ENCODE measurements around the gene SNRPA. TPM values are rescaled to one million over a fixed set of nuclear protein-coding genes. Genes with fewer than 3 reads are reported as not detected.

Gene SNRPA
- total and polyA plus RNA-seq, 2 of the 4 experiments (the other 2 are of a cell fraction): 30.3 to 81.3 TPM

DNA sequence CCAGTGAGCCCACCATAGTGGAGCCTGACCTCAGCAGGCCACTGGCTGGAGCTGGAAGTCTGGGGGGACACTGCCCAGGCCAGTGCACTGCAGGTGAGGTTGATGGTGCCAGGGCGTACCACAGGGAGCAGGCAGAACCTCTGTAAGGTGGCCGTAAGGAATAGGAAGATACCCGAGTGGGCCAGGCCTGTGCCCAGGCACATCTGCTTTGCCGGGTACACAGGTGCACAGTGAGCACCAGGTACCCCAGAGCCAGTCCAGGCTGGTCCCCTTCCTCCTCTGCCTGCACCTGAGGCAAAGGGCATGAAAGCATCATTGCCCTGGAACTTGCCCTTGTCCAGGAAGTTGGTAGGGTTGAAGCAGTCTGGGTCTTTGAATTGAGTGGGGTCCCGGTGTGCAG, 57.5 kb downstream of the SNRPA start:
- ATAC-seq (ENCODE audit: low read depth) (no peak), DNase-seq (no peak)
- peaks cover 20% of the 10 kb centered on the region for H3K4me1 ChIP-seq (ENCODE audit: control insufficient read depth, insufficient read depth, low read length)
- H4K8ac ChIP-seq (ENCODE audit: low read depth in 2 of 2, low read length in 2 of 2): no peak overlapping the region
- CTCF ChIA-PET: no interaction called here
- no TSS peak for BruUV-seq (replicated peaks)
- H2AK9ac ChIP-seq (replicated peaks; ENCODE audit: low read depth, low read length, poor library complexity): no peak overlapping the region
- H2AK5ac ChIP-seq (ENCODE audit: low read depth, low read length): no peak overlapping the region
- H4K5ac ChIP-seq (ENCODE audit: low read depth, low read length): no peak overlapping the region
- H3K18ac ChIP-seq (ENCODE audit: low read depth, low read length): no peak overlapping the region
- peaks cover 14% of the 10 kb centered on the region for H3K9me1 ChIP-seq (ENCODE audit: insufficient read depth, low read length)
- H4K20me1 ChIP-seq (ENCODE audit: insufficient read depth, low read length): peaks cover 62% of the 10 kb centered on the region
- H3K79me1 ChIP-seq (ENCODE audit: low read depth in 1 of 2, low read length in 2 of 2): peaks cover 24 to 73% of the 10 kb centered on the region in 2 experiments
- no peak overlapping the region for H3K56ac ChIP-seq (ENCODE audit: extremely low read depth, insufficient read depth, low read length)
- no peaks in the 10 kb centered on the region for H3K9me3 ChIP-seq (ENCODE audit: control insufficient read depth, insufficient read depth, low read length)
- H2BK15ac ChIP-seq (ENCODE audit: low read depth, low read length): no peak overlapping the region
- no peak overlapping the region for H3K9ac ChIP-seq (ENCODE audit: low read depth, low read length)
- no peak overlapping the region for H2BK5ac ChIP-seq (ENCODE audit: low read depth, low read length, poor library complexity, severe bottlenecking)
- no peak overlapping the region for H2BK120ac ChIP-seq (ENCODE audit: low read depth, low read length)
- intact Hi-C loops (cut with micrococcal nuclease): loop anchor here (5.0 kb wide), 1 partner anchor 146 kb away; no protein-coding TSS in a partner anchor
- no peak for TF ChIP-seq MAZ (IDR thresholded peaks at IDR 0.05; ENCODE audit: borderline replicate concordance, low read depth, low read length)
- no peak for TF ChIP-seq NFE2L2 (IDR thresholded peaks at IDR 0.05; ENCODE audit: low read depth, low read length)
- no peak for TF ChIP-seq RAD21 (IDR thresholded peaks at IDR 0.05; ENCODE audit: low read length)
- no peak for TF ChIP-seq CEBPB (IDR thresholded peaks at IDR 0.05; ENCODE audit: low read depth, low read length)
- TF ChIP-seq RCOR1 (IDR thresholded peaks at IDR 0.05; ENCODE audit: insufficient replicate concordance, low read length): no peak
- TF ChIP-seq SMC3 (IDR thresholded peaks at IDR 0.05; ENCODE audit: low read depth, low read length): no peak
- in situ Hi-C loops (cut with MboI; ENCODE audit: low sequenced_read_pairs): loop anchor here (5.0 kb wide), 1 partner anchor 146 kb away; no protein-coding TSS in a partner anchor
- no peak overlapping the region for H3K4ac ChIP-seq (ENCODE audit: low read depth, low read length)
- 73% methylated on average over 3 of the region's 5 CpGs; no CpG with 5 or more reads in 1 of the 2 experiments for WGBS, 2 experiments (ENCODE audit: extremely low coverage in 2 of 2, insufficient read length in 1 of 2)
- H3K4me3 ChIP-seq (ENCODE audit: insufficient read depth, low read depth, low read length): no peak overlapping the region
- no peaks in the 10 kb centered on the region for H3K27me3 ChIP-seq (ENCODE audit: control insufficient read depth, insufficient read depth, low read length)
- no peak overlapping the region for H2BK20ac ChIP-seq (ENCODE audit: low read depth, low read length)
- no peak overlapping the region for H3K23ac ChIP-seq (ENCODE audit: low read depth, low read length)
- H3K27ac ChIP-seq (ENCODE audit: insufficient read depth, low read length): no peak overlapping the region
- peaks cover 46% of the 10 kb centered on the region for H3K36me3 ChIP-seq (ENCODE audit: control insufficient read depth, insufficient read depth, low read length)
- no peak overlapping the region for H3K14ac ChIP-seq (replicated peaks; ENCODE audit: low read depth, low read length)
- POLR2A ChIA-PET (ENCODE audit: unreplicated experiment): no interaction called here
- no peak overlapping the region for H2AFZ ChIP-seq (replicated peaks; ENCODE audit: low read length, poor library complexity)
- H3K4me2 ChIP-seq (ENCODE audit: low read depth, low read length): no peak overlapping the region
- no peak overlapping the region for H4K91ac ChIP-seq (ENCODE audit: insufficient read depth, low read depth, low read length)
- dilution Hi-C loops (cut with HindIII; ENCODE audit: low sequenced_read_pairs, unreplicated experiment): no loop called here
